ENCODE results near the gene ATP13A4. TPM values are rescaled to one million over a fixed set of nuclear protein-coding genes. Genes with fewer than 3 reads are reported as not detected.

The ATP13A4 gene
- polyA plus RNA-seq, 1 donor (not counting 4 experiments of a cell fraction or from before 2014, with no cell fraction given): 0.16 TPM

GRCh38 chr3:193515966-193516365, 38.7 kb downstream of the ATP13A4 start:
- H3K4me2 ChIP-seq (ENCODE audit: control insufficient read depth, extremely low read depth, insufficient read depth, low read depth, low read length): no peak overlapping the region
- no peak overlapping the region for H2AFZ ChIP-seq (ENCODE audit: control insufficient read depth, low read length)
- FAIRE-seq (no peak), DNase-seq (ENCODE audit: low read depth, low spot score) (no peak)
- no peak overlapping the region for H3K9ac ChIP-seq (ENCODE audit: control insufficient read depth, extremely low read depth, insufficient read depth, low read length)
- no peaks in the 10 kb centered on the region for H3K79me2 ChIP-seq (ENCODE audit: control insufficient read depth, insufficient read depth, low read length)
- no peaks in the 10 kb centered on the region for H3K4me1 ChIP-seq (ENCODE audit: control insufficient read depth, extremely low read depth, insufficient read depth, low read length)
- no peak overlapping the region for H3K4me3 ChIP-seq (ENCODE audit: control insufficient read depth in 2 of 3, extremely low read depth in 1 of 3, insufficient read depth in 2 of 3, low read depth in 1 of 3, low read length in 3 of 3)
- no peaks in the 10 kb centered on the region for H3K9me3 ChIP-seq (ENCODE audit: control insufficient read depth, low read depth, low read length)
- no peak overlapping the region for H3K27ac ChIP-seq (ENCODE audit: control insufficient read depth, insufficient read depth, low read length)
- no peaks in the 10 kb centered on the region for H3K9me1 ChIP-seq (ENCODE audit: control insufficient read depth, extremely low read depth, insufficient read depth, low read length)
- no peaks in the 10 kb centered on the region for H3K36me3 ChIP-seq (ENCODE audit: control insufficient read depth in 2 of 2, extremely low read depth in 1 of 2, insufficient read depth in 2 of 2, low read length in 2 of 2)
- dilution Hi-C loops (cut with MboI; ENCODE audit: extremely low pct_ligation_motif_present, low sequenced_read_pairs): no loop called here
- no peaks in the 10 kb centered on the region for H4K20me1 ChIP-seq (ENCODE audit: control insufficient read depth, extremely low read depth, insufficient read depth, low read length)
- TF ChIP-seq EZH2 (IDR thresholded peaks at IDR 0.05; ENCODE audit: low read length) (no peak), CTCF (optimal IDR thresholded peaks at IDR 0.05 in 1 of 3, IDR thresholded peaks at IDR 0.05 in 1 of 3, conservative IDR thresholded peaks at IDR 0.05 in 1 of 3; ENCODE audit: extremely low read depth in 1 of 3, insufficient read depth in 2 of 3, low read length in 3 of 3) (no peak)
- H3K27me3 ChIP-seq (ENCODE audit: control insufficient read depth, extremely low read depth, insufficient read depth, low read length): no peaks in the 10 kb centered on the region

GRCh38 chr3:193510154-193510553, 44.5 kb downstream of the ATP13A4 start:
- H3K27me3 ChIP-seq (ENCODE audit: control insufficient read depth, extremely low read depth, insufficient read depth, low read length): no peaks in the 10 kb centered on the region

More at GRCh38 chr3:193510154-193510553, 44.5 kb downstream of the ATP13A4 start:
- H3K4me3 ChIP-seq (ENCODE audit: control insufficient read depth in 2 of 3, extremely low read depth in 1 of 3, insufficient read depth in 2 of 3, low read depth in 1 of 3, low read length in 3 of 3): no peak overlapping the region
- H3K4me2 ChIP-seq (ENCODE audit: control insufficient read depth, extremely low read depth, insufficient read depth, low read depth, low read length): no peak overlapping the region
- H4K20me1 ChIP-seq (ENCODE audit: control insufficient read depth, extremely low read depth, insufficient read depth, low read length): no peaks in the 10 kb centered on the region
- H3K79me2 ChIP-seq (ENCODE audit: control insufficient read depth, insufficient read depth, low read length): no peaks in the 10 kb centered on the region
- DNase-seq (ENCODE audit: low read depth, low spot score): no peak
- no peak overlapping the region for H3K9ac ChIP-seq (ENCODE audit: control insufficient read depth, extremely low read depth, insufficient read depth, low read length)
- no peak for FAIRE-seq
- H3K9me3 ChIP-seq (ENCODE audit: control insufficient read depth, low read depth, low read length): no peaks in the 10 kb centered on the region
- H3K27ac ChIP-seq (ENCODE audit: control insufficient read depth, insufficient read depth, low read length): no peak overlapping the region
- no peaks in the 10 kb centered on the region for H3K9me1 ChIP-seq (ENCODE audit: control insufficient read depth, extremely low read depth, insufficient read depth, low read length)
- H3K4me1 ChIP-seq (ENCODE audit: control insufficient read depth, extremely low read depth, insufficient read depth, low read length): no peaks in the 10 kb centered on the region
- no peaks in the 10 kb centered on the region for H3K36me3 ChIP-seq (ENCODE audit: control insufficient read depth in 2 of 2, extremely low read depth in 1 of 2, insufficient read depth in 2 of 2, low read length in 2 of 2)
- dilution Hi-C loops (cut with MboI; ENCODE audit: extremely low pct_ligation_motif_present, low sequenced_read_pairs): no loop called here
- no peak overlapping the region for H2AFZ ChIP-seq (ENCODE audit: control insufficient read depth, low read length)
- TF ChIP-seq CTCF (optimal IDR thresholded peaks at IDR 0.05 in 1 of 3, IDR thresholded peaks at IDR 0.05 in 1 of 3, conservative IDR thresholded peaks at IDR 0.05 in 1 of 3; ENCODE audit: extremely low read depth in 1 of 3, insufficient read depth in 2 of 3, low read length in 3 of 3) (no peak), EZH2 (IDR thresholded peaks at IDR 0.05; ENCODE audit: low read length) (no peak)

Measured in keratinocyte (primary cell).